Measurements from ENCODE around the gene PGC. TPM values are rescaled to one million over a fixed set of nuclear protein-coding genes. Genes with fewer than 3 reads are reported as not detected.

Gene PGC
- total and polyA plus RNA-seq, 2 of the 8 experiments (the other 6 are each of a cell fraction or from before 2014, with no cell fraction given), result 0.09 TPM; not detected in 1

GRCh38 chr6:41787219-41787917, 40.2 kb upstream of the PGC start, which contains the start of gene TOMM6:
TOMM6 (plus strand) TSS chr6:41787694; CDS start chr6:41787698, 4 bp downstream.
- no peak within 1 kb of the TSS for H3K23ac ChIP-seq (ENCODE audit: insufficient read length)
- peaks cover 0 to 4% (median 3%) of the 10 kb centered on the region in 4 experiments; a peak in 6 of 7 replicates for H3K4me1 ChIP-seq (replicated peaks in 1 of 4; ENCODE audit: control insufficient read depth in 3 of 4, insufficient read depth in 4 of 4, low read length in 3 of 4)
- H3K9me3 ChIP-seq (ENCODE audit: insufficient read depth in 2 of 2, low read depth in 1 of 2, low read length in 1 of 2), result no peaks in the 10 kb centered on the region
- peak within 1 kb of the TSS; percentile 95 for H3K18ac ChIP-seq (ENCODE audit: extremely low read depth, low read length)
- WGBS, 2 experiments (ENCODE audit: extremely low coverage in 1 of 2, insufficient coverage in 1 of 2, insufficient read length in 1 of 2, insufficient replicate concordance in 2 of 2, low coverage in 1 of 2, low lambda C conversion rate in 2 of 2, missing lambda C conversion rate in 1 of 2), result 2% methylated on average over 55 of the region's 55 CpGs; no CpG with 5 or more reads in 1 of the 2 experiments
- no peak within 1 kb of the TSS for H2BK120ac ChIP-seq (replicated peaks; ENCODE audit: low read depth, low read length)
- no peak within 1 kb of the TSS for H3K14ac ChIP-seq (ENCODE audit: insufficient read length)
- H2BK12ac ChIP-seq (ENCODE audit: low read depth, low read length), result no peak within 1 kb of the TSS; the same call in 1 of the 2 replicates
- H2AFZ ChIP-seq (ENCODE audit: low read length), result 0 out of 2 replicates have a peak within 1 kb of the TSS, but pooled peaks have one; percentile 60
- peak within 1 kb of the TSS; percentile 88 for H3K56ac ChIP-seq (replicated peaks; ENCODE audit: insufficient read length, low read depth, low read length)
- peak within 1 kb of the TSS; percentile 97 for H2AK5ac ChIP-seq (ENCODE audit: low read depth, low read length)
- peaks cover 0 to 9% of the 10 kb centered on the region in 2 experiments for H4K20me1 ChIP-seq (replicated peaks in 1 of 2; ENCODE audit: control insufficient read depth in 1 of 2, insufficient read depth in 2 of 2, low read length in 2 of 2)
- H3K4ac ChIP-seq (replicated peaks; ENCODE audit: insufficient read length, low read depth, low read length), result peak within 1 kb of the TSS; percentile 63
- DNase-seq (ENCODE audit: low read depth in 1 of 2, low spot score in 2 of 2) (peak; percentile 77 to 98), FAIRE-seq (no peak)
- peaks cover 12% of the 10 kb centered on the region for H3K23me2 ChIP-seq (ENCODE audit: low read depth, low read length)
- H3K27me3 ChIP-seq (replicated peaks in 1 of 4; ENCODE audit: control insufficient read depth in 3 of 4, extremely low read depth in 1 of 4, insufficient read depth in 3 of 4, low read length in 3 of 4), result peaks cover 0 to 27% (median 21%) of the 10 kb centered on the region in 4 experiments; a peak in 6 of 7 replicates
- H4K8ac ChIP-seq (ENCODE audit: extremely low read depth, insufficient read depth, low read length), result peak within 1 kb of the TSS; percentile 98
- H3K79me2 ChIP-seq (ENCODE audit: control insufficient read depth in 1 of 2, insufficient read depth in 2 of 2, low read length in 2 of 2), result peaks cover 0 to 12% of the 10 kb centered on the region in 2 experiments; a peak in 3 of 4 replicates
- peak within 1 kb of the TSS; percentile 81 for H3K27ac ChIP-seq (ENCODE audit: low read depth, low read length)
- peak within 1 kb of the TSS; percentile 96 for H4K5ac ChIP-seq (ENCODE audit: insufficient read length, low read depth, low read length)
- peak within 1 kb of the TSS; percentile 77 for H2BK5ac ChIP-seq (ENCODE audit: low read depth, low read length)
- H2BK20ac ChIP-seq (ENCODE audit: low read length), result no peak within 1 kb of the TSS
- peak within 1 kb of the TSS; percentile 94 to 100 (median 98) for H3K4me3 ChIP-seq (ENCODE audit: extremely low read depth in 1 of 4, insufficient read depth in 2 of 4, low read depth in 3 of 4, low read length in 4 of 4)
- no peak within 1 kb of the TSS for H2BK15ac ChIP-seq (ENCODE audit: low read length)
- peaks cover 12 to 35% (median 20%) of the 10 kb centered on the region in 4 experiments; a peak in 7 of 8 replicates for H3K36me3 ChIP-seq (ENCODE audit: control insufficient read depth in 2 of 4, insufficient read depth in 4 of 4, low read length in 3 of 4)
- H3K4me2 ChIP-seq (ENCODE audit: insufficient read depth in 1 of 2, low read depth in 2 of 2, low read length in 2 of 2), result peak within 1 kb of the TSS; percentile 76 to 99
- H3K79me1 ChIP-seq (ENCODE audit: low read depth, low read length), result peaks cover 2% of the 10 kb centered on the region
- ChIA-PET CTCF (ENCODE audit: partially characterized antibody) (interaction anchor here (0.7 to 5.1 kb wide), 36 partner anchors 9 to 478 kb away, joined by 3 to 108 read pairs (median 4); partner anchors contain the start of genes BYSL, MED20 and TAF8), POLR2A (ENCODE audit: partially characterized antibody) (interaction anchor here (0.6 to 4.2 kb wide), 17 partner anchors 9 to 973 kb away, joined by 3 to 31 read pairs (median 4); partner anchors contain the start of genes BYSL, MED20, TAF8 and USP49)
- peak within 1 kb of the TSS; percentile 90 to 96 (median 94) for H3K9ac ChIP-seq (replicated peaks in 1 of 4; ENCODE audit: extremely low read depth in 1 of 4, low read depth in 3 of 4, low read length in 3 of 4)
- H4K91ac ChIP-seq (replicated peaks; ENCODE audit: insufficient read length, low read length), result peak within 1 kb of the TSS; percentile 90
- TF ChIP-seq KDM4A (IDR thresholded peaks at IDR 0.05; ENCODE audit: low read depth, low read length, severe bottlenecking), result peak; percentile 97
- TF ChIP-seq FOSL1 (IDR thresholded peaks at IDR 0.05; ENCODE audit: insufficient read depth, low read depth, low read length), result no peak
- TF ChIP-seq YY1 (IDR thresholded peaks at IDR 0.05; ENCODE audit: low read depth, low read length), result peak; percentile 95
- TF ChIP-seq RAD21 (IDR thresholded peaks at IDR 0.05 in 1 of 2, conservative IDR thresholded peaks at IDR 0.05 in 1 of 2; ENCODE audit: low read depth in 2 of 2, low read length in 2 of 2), result peak; percentile 1 to 15; a peak in 2 of 4 replicates
- TF ChIP-seq KDM5A (IDR thresholded peaks at IDR 0.05; ENCODE audit: low read length), result peak; percentile 97
- peak; percentile 49 for TF ChIP-seq ASH2L (IDR thresholded peaks at IDR 0.05; ENCODE audit: low read length)
- TF ChIP-seq POLR2AphosphoS5 (IDR thresholded peaks at IDR 0.05; ENCODE audit: low read depth, low read length), result peak; percentile 93
- TF ChIP-seq TBP (IDR thresholded peaks at IDR 0.05; ENCODE audit: low read depth, low read length), result peak; percentile 92
- TF ChIP-seq SIRT6 (IDR thresholded peaks at IDR 0.05; ENCODE audit: low read length), result no peak
- TF ChIP-seq EZH2 (IDR thresholded peaks at IDR 0.05; ENCODE audit: low read depth, low read length, severe bottlenecking), result no peak
- peak; percentile 96 for TF ChIP-seq GABPA (IDR thresholded peaks at IDR 0.05; ENCODE audit: borderline replicate concordance, insufficient read depth, low read length)

All from H1 (cell line).